VCaP (cell line): ENCODE data around the gene SOBP.
A peak's percentile ranks its signal among the peaks of the same experiment; 100 is the strongest.

Source experiments
- H3K27ac ChIP-seq: fragments of 450-650 bp; 2 replicates; pipeline ENCODE4 v1.5.1; 2017
- TF ChIP-seq, protein P1 (sequence below): fragments of 450-650 bp; conservative IDR thresholded peaks from 2 replicates; pipeline ENCODE4 v1.5.1; 2017; ENCODE audit warnings: mild to moderate bottlenecking, moderate library complexity

Gene SOBP

DNA sequence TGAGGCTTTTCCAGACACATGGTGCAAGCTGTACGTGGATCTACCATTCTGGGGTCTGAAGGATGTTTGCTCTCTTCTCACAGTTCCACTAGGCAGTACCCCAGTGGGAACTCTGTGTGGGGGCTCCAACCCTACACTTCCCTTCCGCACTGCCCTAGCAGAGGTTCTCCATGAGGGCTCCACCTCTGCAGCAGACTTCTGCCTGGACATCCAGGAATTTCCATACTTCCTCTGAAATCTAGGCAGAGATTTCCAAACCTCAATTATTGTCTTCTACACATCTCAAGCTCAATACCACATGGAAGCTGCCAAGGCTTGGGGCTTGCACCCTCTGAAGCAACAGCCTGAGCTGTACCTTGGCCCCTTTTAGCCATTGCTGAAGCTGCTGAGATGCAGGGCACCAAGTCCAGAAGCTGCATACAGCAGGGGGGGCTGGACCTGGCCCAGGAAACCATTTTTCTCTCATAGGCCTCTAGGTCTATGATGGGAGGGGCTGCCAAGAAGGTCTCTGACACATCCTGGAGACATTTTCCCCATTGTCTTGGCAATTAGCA lies 42.2 kb upstream of the SOBP start:
- no peak overlapping the region for H3K27ac ChIP-seq
- TF ChIP-seq, protein P1, sequence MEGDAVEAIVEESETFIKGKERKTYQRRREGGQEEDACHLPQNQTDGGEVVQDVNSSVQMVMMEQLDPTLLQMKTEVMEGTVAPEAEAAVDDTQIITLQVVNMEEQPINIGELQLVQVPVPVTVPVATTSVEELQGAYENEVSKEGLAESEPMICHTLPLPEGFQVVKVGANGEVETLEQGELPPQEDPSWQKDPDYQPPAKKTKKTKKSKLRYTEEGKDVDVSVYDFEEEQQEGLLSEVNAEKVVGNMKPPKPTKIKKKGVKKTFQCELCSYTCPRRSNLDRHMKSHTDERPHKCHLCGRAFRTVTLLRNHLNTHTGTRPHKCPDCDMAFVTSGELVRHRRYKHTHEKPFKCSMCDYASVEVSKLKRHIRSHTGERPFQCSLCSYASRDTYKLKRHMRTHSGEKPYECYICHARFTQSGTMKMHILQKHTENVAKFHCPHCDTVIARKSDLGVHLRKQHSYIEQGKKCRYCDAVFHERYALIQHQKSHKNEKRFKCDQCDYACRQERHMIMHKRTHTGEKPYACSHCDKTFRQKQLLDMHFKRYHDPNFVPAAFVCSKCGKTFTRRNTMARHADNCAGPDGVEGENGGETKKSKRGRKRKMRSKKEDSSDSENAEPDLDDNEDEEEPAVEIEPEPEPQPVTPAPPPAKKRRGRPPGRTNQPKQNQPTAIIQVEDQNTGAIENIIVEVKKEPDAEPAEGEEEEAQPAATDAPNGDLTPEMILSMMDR, result no peak

DNA sequence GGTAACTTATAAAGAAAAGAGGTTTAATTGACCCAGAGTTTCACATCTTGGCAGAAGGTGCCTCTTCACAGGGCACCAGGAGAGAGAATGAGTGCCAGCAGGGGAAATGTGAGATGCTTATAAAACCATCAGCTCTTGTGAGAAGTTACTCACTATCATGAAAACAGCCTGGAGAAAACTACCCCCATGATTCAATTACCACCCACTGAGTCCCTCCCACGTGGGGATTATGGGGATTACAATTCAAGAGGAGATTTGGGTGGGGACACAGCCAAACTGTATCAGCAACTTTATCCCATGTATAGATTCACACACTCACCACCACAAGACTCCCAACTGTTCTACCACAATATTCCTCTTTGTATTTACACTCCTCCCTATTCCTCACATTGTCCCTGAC lies 41.1 kb upstream of the SOBP start:
- TF ChIP-seq, protein P1, result no peak
- no peak overlapping the region for H3K27ac ChIP-seq

DNA sequence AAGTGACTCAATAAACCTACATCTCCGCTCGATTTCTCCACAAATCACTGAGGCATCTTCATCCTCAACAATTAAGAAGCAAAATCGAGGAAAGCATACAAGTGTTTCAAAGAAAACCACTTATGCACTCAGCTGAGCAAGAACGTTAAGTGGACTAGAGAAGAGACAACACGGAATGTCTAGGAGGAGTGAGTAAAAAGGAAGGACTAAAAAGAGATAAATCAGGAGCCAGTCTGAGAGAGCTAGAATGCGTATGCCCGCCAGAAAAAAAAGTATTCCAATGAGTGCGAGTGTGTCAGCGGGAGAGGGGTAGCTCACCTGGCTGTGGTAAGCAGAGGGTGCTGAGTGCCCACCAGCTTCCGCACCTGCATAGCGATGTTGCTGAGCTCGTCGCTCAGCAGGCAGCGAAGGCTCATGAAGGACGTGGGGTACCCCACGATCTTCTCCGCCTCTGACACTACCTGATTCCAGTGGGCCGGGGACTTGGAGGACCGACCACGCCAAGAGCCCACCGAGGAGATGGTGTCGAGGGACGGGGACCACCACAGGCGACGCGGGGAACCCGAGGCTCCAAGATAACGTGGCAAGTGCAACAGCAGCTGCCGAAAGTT lies 31.1 kb upstream of the SOBP start:
- peak overlapping the region; percentile 90 for H3K27ac ChIP-seq
- TF ChIP-seq, protein P1, result no peak

DNA sequence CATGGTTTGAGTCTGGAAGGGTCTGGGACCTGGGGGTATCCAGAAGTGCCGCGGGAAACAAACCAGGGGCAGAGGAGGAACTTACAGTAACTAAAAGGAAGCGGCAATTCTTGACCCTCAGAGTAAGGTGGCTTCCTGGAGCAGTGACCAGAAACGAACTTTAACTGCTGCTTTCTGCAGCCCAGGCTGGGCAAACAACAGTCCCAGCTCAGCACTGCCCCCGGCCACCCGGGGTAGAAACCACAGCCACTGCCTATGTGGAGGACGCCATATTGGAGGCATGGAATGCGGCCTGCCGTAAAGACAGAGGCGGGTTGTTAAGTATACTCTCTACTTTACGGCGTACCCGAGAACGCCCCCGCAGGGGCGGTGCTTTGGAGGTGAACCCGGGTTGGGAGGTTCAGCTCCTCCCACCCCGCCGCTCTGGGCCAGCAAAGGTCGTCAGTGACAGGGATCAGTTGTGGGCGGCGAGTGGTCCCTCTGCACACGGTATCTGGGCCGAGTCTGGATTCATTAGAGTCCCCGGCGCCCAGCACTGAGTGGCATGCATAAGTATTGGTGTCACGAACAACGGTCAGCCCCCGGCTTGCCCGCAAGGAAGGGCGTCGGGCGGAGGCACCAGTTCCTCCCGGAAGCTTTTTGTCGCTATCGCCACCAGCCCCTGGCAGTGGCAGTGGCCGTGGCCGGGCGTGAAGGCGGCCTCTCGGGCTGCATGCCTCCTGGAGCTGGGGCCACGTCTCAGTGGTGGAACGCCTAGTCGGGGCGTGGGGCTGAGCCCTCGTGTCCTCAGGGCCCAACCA lies 30.4 kb upstream of the SOBP start, which contains the start of gene PDSS2:
Gene PDSS2, minus strand, starts transcription at position 282 of the 800 bp plus-strand sequence. Its CDS starts 279 bp downstream, at position 3.
- TF ChIP-seq, protein P1, result peak; percentile 74
- peak within 1 kb of the TSS; percentile 90 for H3K27ac ChIP-seq

DNA sequence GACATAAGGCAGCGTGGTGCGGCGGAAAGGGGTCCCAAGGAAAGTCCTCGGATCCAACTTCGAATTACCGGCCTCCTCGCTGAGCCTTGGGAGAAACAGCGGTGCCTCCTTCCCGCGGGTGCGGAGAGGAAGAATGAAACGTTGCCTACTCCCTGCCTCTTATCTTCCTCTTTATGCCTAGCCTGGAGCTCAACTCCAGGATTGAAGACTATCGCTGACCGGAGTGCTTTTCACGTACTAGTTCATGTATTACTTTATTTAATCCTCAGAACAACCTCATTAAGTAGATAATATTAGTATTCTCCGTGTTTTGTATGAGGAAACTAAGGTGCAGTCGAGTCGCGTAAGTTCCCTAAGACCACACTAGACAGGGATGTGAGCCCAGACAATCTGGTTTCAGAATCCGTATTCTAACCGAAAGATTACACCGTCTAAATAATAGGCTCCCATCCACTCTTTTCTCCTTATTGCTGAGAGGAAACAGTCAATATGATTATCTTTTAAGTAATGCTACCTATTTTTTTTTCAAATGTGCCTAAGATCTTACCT lies 29.8 kb upstream of the SOBP start:
- TF ChIP-seq, protein P1, result no peak
- H3K27ac ChIP-seq, result peak overlapping the region; percentile 90

DNA sequence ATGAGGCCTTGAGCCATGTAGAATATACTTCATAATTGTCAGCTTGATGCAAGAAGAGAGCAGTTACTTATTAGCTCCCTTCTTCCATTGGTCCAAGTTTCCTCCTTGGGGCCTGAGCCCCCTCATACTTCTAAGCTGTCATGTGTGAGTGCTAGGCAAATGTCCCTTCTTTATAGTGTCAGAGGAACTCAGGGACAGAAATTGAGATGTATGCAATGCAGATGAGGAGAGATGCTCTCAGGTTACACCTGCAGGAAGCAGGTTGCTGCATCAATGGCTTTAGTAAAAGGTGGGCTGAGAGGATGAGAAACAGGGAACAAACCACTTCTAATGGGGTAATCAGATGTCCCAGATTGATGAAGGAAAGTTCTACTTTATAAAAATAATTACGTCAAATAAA lies 23.9 kb upstream of the SOBP start:
- H3K27ac ChIP-seq, result no peak overlapping the region
- TF ChIP-seq, protein P1, result no peak

DNA sequence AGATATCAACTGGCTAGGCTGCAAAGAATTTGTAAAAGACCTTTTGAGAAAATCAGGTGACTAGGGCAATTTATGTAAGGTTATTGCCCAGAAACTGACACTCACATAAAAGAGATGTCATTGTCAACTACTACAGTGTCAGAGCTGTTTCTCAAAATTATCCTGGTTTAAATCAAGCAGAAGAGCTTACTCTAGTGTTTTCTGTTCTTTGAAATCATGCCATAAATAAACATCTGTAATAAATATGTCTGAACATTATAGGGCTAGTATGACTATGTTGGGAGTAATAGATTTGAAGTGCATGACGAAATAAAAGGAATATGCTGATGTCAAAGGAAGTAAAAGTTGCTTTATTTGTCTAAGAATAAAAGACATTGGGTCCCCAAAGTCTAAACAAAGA lies 19.6 kb upstream of the SOBP start:
- TF ChIP-seq, protein P1, result no peak

More for the DNA sequence above, 19.6 kb upstream of the SOBP start:
- H3K27ac ChIP-seq, result no peak overlapping the region
